MCF 10A (cell line): Measurements from ENCODE around the gene PI16. TPM values are rescaled to one million over a fixed set of nuclear protein-coding genes. Genes with fewer than 3 reads are reported as not detected.

Experiments used
- BruUV-seq: library from RNA; stranded (reverse); fragments of 400-500 nt; replicated peaks from 2 replicates; lab custom pipeline; 2021; lab: Mats Ljungman, UMichigan
- CTCF ChIA-PET: fragments of 300-600 bp; sonication (Branson Sonifier 250); formaldehyde crosslinking; extraction: SDS; loops from one replicate; lab custom pipeline; 2021; ENCODE audit warnings: antibody characterized with exemption, inconsistent platforms; lab: Yijun Ruan, JAX
- POLR2A ChIA-PET: fragments of 300-600, 350-650 bp; sonication (Branson Sonifier 250); formaldehyde crosslinking; extraction: SDS; loops from one replicate; lab custom pipeline; 2020; ENCODE audit warnings: antibody characterized with exemption, inconsistent platforms; lab: Yijun Ruan, JAX
- DNase-seq: peaks from one replicate; pipeline ENCODE4 v3.0.0-alpha.2; 2018; ENCODE audit not compliant: unreplicated experiment
- H3K27ac Mint-ChIP-seq: one replicate; pipeline ENCODE4 v1.8.0; 2022; ENCODE audit warnings: mild to moderate bottlenecking, low read depth, mixed read lengths; ENCODE audit not compliant: unreplicated experiment
- H3K27me3 Mint-ChIP-seq: one replicate; pipeline ENCODE4 v1.8.0; 2022; ENCODE audit warnings: mixed read lengths; ENCODE audit not compliant: insufficient read depth, unreplicated experiment
- H3K36me3 Mint-ChIP-seq: one replicate; pipeline ENCODE4 v1.8.0; 2022; ENCODE audit warnings: mild to moderate bottlenecking, moderate library complexity, mixed read lengths; ENCODE audit not compliant: insufficient read depth, unreplicated experiment
- H3K4me1 Mint-ChIP-seq: one replicate; pipeline ENCODE4 v1.8.0; 2022; ENCODE audit warnings: mixed read lengths; ENCODE audit not compliant: insufficient read depth, unreplicated experiment
- H3K4me3 Mint-ChIP-seq: one replicate; pipeline ENCODE4 v1.8.0; 2022; ENCODE audit warnings: mild to moderate bottlenecking, moderate library complexity, mixed read lengths; ENCODE audit not compliant: unreplicated experiment
- H3K9me3 Mint-ChIP-seq: one replicate; pipeline ENCODE4 v1.8.0; 2022; ENCODE audit warnings: mixed read lengths; ENCODE audit not compliant: unreplicated experiment
- CTCF ChIP-seq: fragments of 200-600 bp; IDR thresholded peaks from one replicate; pipeline ENCODE4 v1.8.0; 2022; ENCODE audit warnings: antibody characterized with exemption, mild to moderate bottlenecking; ENCODE audit not compliant: unreplicated experiment
- intact Hi-C: fragments of 100-400 bp; cut with micrococcal nuclease; formaldehyde crosslinking; loops from 2 replicates; pipeline ENCODE4 v1.14.1; 2022
- total RNA-seq: library from RNA; stranded (reverse); gene quantifications from 2 replicates; pipeline ENCODE4 v1.2.3, GENCODE V29; 2022

PI16 gene
- total RNA-seq, 1 experiment from 2014 or later, result not detected

- TF ChIP-seq CTCF, result no peak
- peaks cover 26% of the 10 kb centered on the region for H3K4me1 Mint-ChIP-seq
- no peaks in the 10 kb centered on the region for H3K36me3 Mint-ChIP-seq
- H3K4me3 Mint-ChIP-seq, result no peak overlapping the region
- H3K27me3 Mint-ChIP-seq, result no peaks in the 10 kb centered on the region
- BruUV-seq, result no TSS peak
- intact Hi-C loops, result no loop called here
- H3K27ac Mint-ChIP-seq, result peak overlapping the region; percentile 49
- ChIA-PET CTCF (interaction anchor here (0.9 kb wide), 1 partner anchor 16 kb away, joined by 5 read pairs; no protein-coding TSS in a partner anchor), POLR2A (interaction anchor here (0.6 kb wide), 1 partner anchor 34 kb away, joined by 3 read pairs; no protein-coding TSS in a partner anchor)
- no peaks in the 10 kb centered on the region for H3K9me3 Mint-ChIP-seq
- no peak for DNase-seq
Measured at GRCh38 chr6:36961441-36962435, 7.2 kb downstream of the PI16 start.

DNA sequence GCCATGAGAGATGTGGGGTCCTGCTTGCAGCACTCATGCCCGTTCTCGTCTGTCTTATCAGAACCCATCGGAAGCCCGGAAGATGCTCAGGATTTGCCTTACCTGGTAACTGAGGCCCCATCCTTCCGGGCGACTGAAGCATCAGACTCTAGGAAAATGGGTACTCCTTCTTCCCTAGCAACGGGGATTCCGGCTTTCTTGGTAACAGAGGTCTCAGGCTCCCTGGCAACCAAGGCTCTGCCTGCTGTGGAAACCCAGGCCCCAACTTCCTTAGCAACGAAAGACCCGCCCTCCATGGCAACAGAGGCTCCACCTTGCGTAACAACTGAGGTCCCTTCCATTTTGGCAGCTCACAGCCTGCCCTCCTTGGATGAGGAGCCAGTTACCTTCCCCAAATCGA is 8.3 kb downstream of the PI16 start:
- H3K27ac Mint-ChIP-seq, result no peak overlapping the region
- H3K4me3 Mint-ChIP-seq, result no peak overlapping the region
- no peaks in the 10 kb centered on the region for H3K9me3 Mint-ChIP-seq
- POLR2A ChIA-PET, result interaction anchor here (2.1 kb wide), 1 partner anchor 23 kb away, joined by 7 read pairs; the partner anchor contains the start of gene MTCH1
- intact Hi-C loops, result no loop called here
- BruUV-seq, result no TSS peak
- CTCF ChIA-PET, result no interaction called here
- peaks cover 27% of the 10 kb centered on the region for H3K4me1 Mint-ChIP-seq
- TF ChIP-seq CTCF, result no peak
- H3K36me3 Mint-ChIP-seq, result peaks cover under 1% of the 10 kb centered on the region
- no peaks in the 10 kb centered on the region for H3K27me3 Mint-ChIP-seq
- DNase-seq, result peak; percentile 37

GRCh38 chr6:36963451-36964290 is 9.1 kb downstream of the PI16 start:
- DNase-seq, result no peak
- BruUV-seq, result no TSS peak
- TF ChIP-seq CTCF, result no peak
- intact Hi-C loops, result no loop called here
- no peak overlapping the region for H3K4me3 Mint-ChIP-seq
- H3K27ac Mint-ChIP-seq, result no peak overlapping the region
- H3K4me1 Mint-ChIP-seq, result peaks cover 35% of the 10 kb centered on the region
- H3K27me3 Mint-ChIP-seq, result no peaks in the 10 kb centered on the region
- H3K9me3 Mint-ChIP-seq, result no peaks in the 10 kb centered on the region
- CTCF ChIA-PET, result interaction anchor here (0.7 to 1.1 kb wide), 2 partner anchors 53 to 54 kb away, joined by 3 to 4 read pairs; no protein-coding TSS in a partner anchor
- H3K36me3 Mint-ChIP-seq, result peaks cover 9% of the 10 kb centered on the region
- POLR2A ChIA-PET, result interaction anchor here (0.7 to 2.1 kb wide), 2 partner anchors 8 to 23 kb away, joined by 3 to 7 read pairs; partner anchors contain the start of gene MTCH1
